Neural crest cell (in vitro differentiated cells): ENCODE results near the gene NFIB. TPM values are rescaled to one million over a fixed set of nuclear protein-coding genes. Genes with fewer than 3 reads are reported as not detected.

Experiments used
- DNase-seq: peaks from one replicate; pipeline ENCODE4 v3.0.0; 2021; ENCODE audit warnings: low read depth, mixed read lengths, low spot score
- H3K27ac Mint-ChIP-seq: one replicate; pipeline ENCODE4 v1.8.0; 2021; ENCODE audit warnings: mild to moderate bottlenecking, mixed read lengths; ENCODE audit not compliant: unreplicated experiment
- H3K27me3 Mint-ChIP-seq: 2 replicates; pipeline ENCODE4 v1.8.0; 2021; ENCODE audit warnings: low read depth, mild to moderate bottlenecking, mixed read lengths
- H3K36me3 Mint-ChIP-seq: 2 replicates; pipeline ENCODE4 v1.8.0; 2021; ENCODE audit warnings: low read depth, mild to moderate bottlenecking, mixed read lengths
- H3K4me1 Mint-ChIP-seq: 2 replicates; pipeline ENCODE4 v1.8.0; 2021; ENCODE audit warnings: mixed read lengths
- H3K4me3 Mint-ChIP-seq: one replicate; pipeline ENCODE4 v1.8.0; 2021; ENCODE audit warnings: mild to moderate bottlenecking, mixed read lengths
- H3K9me3 Mint-ChIP-seq: 2 replicates; pipeline ENCODE4 v1.8.0; 2021; ENCODE audit warnings: mixed read lengths
- total RNA-seq: library from RNA; stranded (reverse); gene quantifications from 2 replicates; pipeline ENCODE4 v1.2.1, GENCODE V29; 2021
- TF ChIP-seq, protein P1 (sequence below): fragments of 200-600 bp; sonication (generic); conservative IDR thresholded peaks from 2 replicates; pipeline ENCODE4 v1.5.0; 2021; ENCODE audit warnings: antibody characterized with exemption, mild to moderate bottlenecking

Gene NFIB
- total RNA-seq, 1 donor from 2014 or later, result 3.7 TPM

DNA sequence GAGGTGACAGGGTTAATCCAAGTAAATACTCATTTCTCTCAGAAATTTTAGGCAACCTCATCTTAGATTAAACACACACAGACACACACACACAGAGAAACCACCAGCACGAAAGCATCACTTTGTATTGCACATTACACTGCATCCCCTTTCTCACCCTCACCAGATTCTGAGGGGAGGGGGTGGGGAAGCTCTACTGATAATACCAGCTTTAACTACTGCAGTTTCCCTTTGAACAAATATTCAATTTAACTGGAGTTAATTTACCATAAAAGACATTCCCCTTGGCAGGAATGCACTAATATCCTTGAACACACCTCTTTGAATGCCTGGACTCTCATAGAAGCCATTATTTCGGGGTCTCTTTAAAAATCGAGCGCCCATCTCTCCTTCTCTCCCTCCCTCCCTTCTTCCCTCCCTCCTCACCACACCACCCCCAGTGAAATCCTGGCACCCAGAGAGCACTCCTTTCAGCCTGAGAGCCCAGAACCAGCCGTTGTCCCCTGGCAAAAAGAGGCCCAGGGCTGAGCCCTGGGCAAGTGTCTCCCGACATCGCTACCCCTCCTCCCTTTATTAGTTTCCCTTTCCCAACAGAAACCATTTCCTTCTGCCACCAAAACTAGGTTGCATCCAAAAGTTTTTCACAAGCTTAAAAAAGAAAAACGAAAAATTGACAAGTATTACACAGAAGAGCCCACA is 2.8 kb upstream of the NFIB start:
- no peak for DNase-seq
- Mint-ChIP-seq H3K9me3 (no peaks in the 10 kb centered on the region), H3K27ac (no peak overlapping the region), H3K27me3 (peaks cover 90% of the 10 kb centered on the region), H3K36me3 (no peaks in the 10 kb centered on the region), H3K4me3 (peak overlapping the region; percentile 99), H3K4me1 (peaks cover 49% of the 10 kb centered on the region)
- TF ChIP-seq, protein P1, sequence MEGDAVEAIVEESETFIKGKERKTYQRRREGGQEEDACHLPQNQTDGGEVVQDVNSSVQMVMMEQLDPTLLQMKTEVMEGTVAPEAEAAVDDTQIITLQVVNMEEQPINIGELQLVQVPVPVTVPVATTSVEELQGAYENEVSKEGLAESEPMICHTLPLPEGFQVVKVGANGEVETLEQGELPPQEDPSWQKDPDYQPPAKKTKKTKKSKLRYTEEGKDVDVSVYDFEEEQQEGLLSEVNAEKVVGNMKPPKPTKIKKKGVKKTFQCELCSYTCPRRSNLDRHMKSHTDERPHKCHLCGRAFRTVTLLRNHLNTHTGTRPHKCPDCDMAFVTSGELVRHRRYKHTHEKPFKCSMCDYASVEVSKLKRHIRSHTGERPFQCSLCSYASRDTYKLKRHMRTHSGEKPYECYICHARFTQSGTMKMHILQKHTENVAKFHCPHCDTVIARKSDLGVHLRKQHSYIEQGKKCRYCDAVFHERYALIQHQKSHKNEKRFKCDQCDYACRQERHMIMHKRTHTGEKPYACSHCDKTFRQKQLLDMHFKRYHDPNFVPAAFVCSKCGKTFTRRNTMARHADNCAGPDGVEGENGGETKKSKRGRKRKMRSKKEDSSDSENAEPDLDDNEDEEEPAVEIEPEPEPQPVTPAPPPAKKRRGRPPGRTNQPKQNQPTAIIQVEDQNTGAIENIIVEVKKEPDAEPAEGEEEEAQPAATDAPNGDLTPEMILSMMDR, result no peak

DNA sequence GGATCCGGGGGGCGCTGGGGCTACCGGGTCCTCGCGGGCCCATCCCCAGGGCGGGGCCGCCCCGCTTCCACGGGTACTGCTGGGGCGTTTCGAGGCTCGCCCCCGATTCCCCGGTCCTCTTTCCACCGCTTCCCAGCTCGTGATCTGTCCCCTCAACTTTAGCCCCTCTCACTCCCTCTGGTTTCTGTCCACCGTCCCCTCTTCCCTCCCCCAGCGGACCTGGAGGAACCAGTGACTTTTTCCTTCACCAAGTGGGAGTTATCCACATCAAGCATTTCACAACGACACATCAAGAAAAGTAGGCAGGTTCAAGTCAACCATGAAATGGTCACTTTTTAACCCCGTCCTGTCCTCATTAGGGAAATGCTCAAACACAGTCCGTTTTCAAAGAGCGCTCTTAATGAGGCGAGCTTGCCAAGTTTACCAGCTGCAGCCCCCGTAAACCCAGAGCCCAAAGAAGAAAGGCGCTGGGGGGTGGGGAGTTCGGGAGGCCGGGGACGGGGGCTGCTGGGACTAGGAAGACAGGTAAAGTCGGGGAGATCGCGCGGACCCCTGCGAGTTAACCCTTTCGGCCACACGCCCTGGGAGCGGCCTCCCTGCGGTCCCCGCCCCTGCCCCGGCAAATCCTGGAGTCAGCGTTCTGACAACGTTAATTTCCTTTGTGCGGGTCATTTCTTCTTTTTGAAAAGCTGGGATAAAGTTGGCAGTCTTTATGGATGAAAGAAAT is 2.1 kb upstream of the NFIB start:
- no peaks in the 10 kb centered on the region for H3K36me3 Mint-ChIP-seq
- no peak for DNase-seq
- H3K4me1 Mint-ChIP-seq, result peaks cover 42% of the 10 kb centered on the region
- peaks cover 90% of the 10 kb centered on the region for H3K27me3 Mint-ChIP-seq
- peak overlapping the region; percentile 73 for H3K27ac Mint-ChIP-seq
- peak overlapping the region; percentile 99 for H3K4me3 Mint-ChIP-seq
- H3K9me3 Mint-ChIP-seq, result no peaks in the 10 kb centered on the region
- TF ChIP-seq, protein P1, result no peak

DNA sequence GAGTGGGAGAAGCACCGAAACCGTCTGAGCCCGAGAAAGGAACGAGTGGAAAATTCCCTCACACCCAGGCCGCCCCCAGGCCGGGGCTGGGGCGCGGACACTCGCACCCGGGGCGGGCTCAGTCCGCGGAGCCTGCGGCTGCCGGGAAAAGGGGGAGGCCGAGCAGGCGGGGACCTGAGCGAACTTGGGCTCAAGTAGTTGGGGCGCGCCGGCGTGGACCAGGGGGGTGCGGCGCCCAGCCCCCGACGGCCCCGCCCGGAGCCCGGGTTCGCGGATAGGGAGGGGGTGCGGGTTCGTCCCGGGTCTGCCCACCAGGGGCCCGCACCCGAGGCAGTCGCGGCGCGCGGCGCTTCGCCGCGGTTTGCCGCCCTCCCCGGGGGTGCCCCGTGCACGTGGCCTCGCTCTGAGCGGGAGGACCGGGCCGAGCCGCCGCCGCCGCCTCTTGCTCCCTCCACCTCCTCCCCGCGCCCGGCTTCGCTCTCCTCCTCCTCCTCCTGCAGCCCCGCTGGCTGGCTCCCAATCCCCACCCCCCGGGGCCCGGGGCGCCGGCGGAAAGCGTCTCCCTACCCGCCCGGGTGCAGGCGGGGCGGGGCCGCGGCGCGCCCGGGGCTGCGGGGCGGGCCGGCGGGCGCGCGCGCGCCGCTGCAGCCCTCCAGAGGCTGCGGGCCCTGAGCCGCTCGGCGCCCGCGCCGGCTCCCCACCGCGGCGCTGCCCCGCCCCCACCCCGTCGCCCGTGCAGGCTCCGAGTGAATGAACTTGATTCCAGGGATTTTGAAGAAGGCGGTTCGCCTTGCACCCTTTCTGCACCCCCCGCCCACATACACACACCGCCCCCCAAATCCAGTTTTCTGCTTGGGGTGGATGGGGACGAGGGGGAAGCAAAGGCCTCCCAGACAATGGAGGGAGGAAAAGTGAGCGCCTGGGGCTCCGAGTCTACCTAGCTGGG is 1.3 kb upstream of the NFIB start:
- DNase-seq, result peak; percentile 46
- H3K27me3 Mint-ChIP-seq, result peaks cover 89% of the 10 kb centered on the region
- H3K36me3 Mint-ChIP-seq, result no peaks in the 10 kb centered on the region
- TF ChIP-seq, protein P1, result no peak
- peak overlapping the region; percentile 94 for H3K27ac Mint-ChIP-seq
- H3K4me3 Mint-ChIP-seq, result peak overlapping the region; percentile 99
- H3K4me1 Mint-ChIP-seq, result peaks cover 34% of the 10 kb centered on the region
- no peaks in the 10 kb centered on the region for H3K9me3 Mint-ChIP-seq

DNA sequence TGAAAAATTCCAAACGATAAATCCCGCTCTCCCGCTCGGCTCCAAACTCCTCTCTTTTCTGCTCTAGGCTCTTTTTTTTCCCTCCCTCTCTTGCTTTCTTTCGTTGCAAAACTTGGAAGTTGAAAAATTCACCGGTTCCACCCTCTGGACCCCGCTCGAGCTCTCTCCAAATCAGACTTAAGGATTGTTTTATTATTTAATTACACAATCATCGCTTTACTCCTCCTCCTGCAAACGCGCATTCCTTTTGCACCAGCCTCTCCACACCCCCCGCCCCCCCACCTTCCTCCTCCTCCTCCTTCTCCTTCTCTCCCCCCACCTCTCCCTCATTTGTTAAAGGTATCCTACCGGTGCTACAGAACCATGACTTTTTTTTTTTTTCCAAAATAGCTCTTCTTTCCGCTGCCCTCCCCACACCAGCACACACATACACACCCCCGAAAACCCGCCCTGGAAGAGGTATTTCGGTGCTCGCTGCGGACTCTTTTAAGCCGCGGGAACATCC is 535 bp upstream of the NFIB start:
- Mint-ChIP-seq H3K4me3 (peak overlapping the region; percentile 93), H3K9me3 (no peaks in the 10 kb centered on the region), H3K4me1 (peaks cover 36% of the 10 kb centered on the region), H3K27me3 (peaks cover 85% of the 10 kb centered on the region), H3K27ac (peak overlapping the region; percentile 94), H3K36me3 (no peaks in the 10 kb centered on the region)
- no peak for DNase-seq
- TF ChIP-seq, protein P1, result no peak

DNA sequence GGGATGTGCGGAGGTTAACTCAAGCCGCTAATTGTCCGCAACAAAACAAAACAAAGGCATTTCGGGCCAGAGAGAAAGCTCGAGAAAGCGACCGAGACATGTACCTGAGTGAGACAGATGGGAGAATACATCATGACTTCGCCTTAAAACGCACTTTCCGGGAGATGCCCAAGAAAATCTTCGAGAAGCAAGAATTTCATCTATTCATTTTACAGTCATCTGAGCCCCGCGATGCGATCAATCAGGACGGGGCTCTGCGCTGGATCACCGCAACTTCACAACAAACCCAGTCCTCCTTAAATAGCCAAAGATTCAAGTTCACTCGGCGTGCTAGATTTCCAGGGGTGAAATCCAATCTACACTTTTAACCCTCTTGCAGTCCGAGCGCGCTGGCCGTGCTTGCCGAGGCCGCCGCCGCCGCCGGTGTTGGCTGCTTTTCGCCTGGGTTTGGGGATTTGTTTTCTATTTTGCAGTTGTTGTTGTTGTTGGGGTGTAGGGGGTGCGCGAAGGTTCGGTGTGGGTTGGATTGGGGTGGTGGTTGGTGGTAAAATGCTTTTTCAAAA is 482 bp downstream of the NFIB start:
- H3K36me3 Mint-ChIP-seq, result no peaks in the 10 kb centered on the region

More for the DNA sequence above, 482 bp downstream of the NFIB start:
- Mint-ChIP-seq H3K27me3 (peaks cover 85% of the 10 kb centered on the region), H3K9me3 (no peaks in the 10 kb centered on the region), H3K4me3 (peak overlapping the region; percentile 90), H3K4me1 (peaks cover 32% of the 10 kb centered on the region), H3K27ac (no peak overlapping the region)
- TF ChIP-seq, protein P1, result no peak
- DNase-seq, result peak; percentile 23
